Measurements from ENCODE around the gene LAMA5. TPM values are rescaled to one million over a fixed set of nuclear protein-coding genes. Genes with fewer than 3 reads are reported as not detected.

The LAMA5 gene
- total RNA-seq, 2 donors from 2014 or later = 170 to 272 TPM

DNA sequence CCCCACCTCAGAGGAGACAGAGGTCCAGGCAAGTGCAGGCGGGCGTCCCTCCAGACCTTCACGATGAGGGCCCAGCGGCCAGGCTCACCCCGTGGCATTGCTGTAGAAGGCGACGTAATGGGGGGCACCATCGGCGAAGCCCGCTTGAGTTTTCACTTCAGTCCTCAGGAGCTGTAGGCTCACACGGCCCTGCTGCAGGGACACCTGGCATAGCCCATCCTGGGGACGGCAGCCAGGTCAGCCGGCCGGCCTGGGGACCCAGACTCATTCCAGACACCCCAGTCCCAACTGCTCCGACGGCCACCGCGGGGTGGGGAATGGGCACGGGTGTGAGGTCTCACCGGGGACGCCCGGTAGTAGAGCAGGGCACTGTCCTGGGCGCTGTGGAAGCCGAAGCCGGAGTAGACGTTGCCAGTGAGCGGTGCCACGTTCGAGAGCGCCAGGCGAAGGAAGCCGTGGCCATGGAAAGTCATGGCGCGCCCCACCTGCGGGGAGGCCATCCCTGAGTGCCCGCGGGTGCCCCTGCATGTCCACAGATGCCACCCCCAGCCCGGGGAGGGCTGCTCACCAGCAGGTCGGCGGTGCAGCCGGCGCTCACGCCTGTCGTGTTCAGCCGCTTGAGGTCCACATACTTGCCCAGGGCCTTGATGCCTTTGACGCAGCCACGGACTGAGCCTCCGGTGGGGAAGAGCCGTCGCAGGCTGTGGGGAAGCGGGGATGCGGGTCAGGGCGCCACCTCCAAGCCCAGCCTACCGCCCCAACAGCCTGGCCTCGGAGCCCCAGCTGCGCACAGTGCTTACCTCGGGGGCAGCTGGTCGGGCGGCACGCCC lies 55.1 kb downstream of the LAMA5 start:
- Histone ChIP-seq H3K4me3 (no peak overlapping the region), H3K27me3 (replicated peaks; ENCODE audit: insufficient read depth) (no peaks in the 10 kb centered on the region), H3K27ac (no peak overlapping the region), H3K9me3 (no peaks in the 10 kb centered on the region), H3K36me3 (peaks cover 16 to 30% of the 10 kb centered on the region in 2 donors), H3K4me1 (replicated peaks) (peaks cover 13% of the 10 kb centered on the region)
- DNase-seq (ENCODE audit: low spot score) = no peak
- no peak for TF ChIP-seq POLR2A (IDR thresholded peaks at IDR 0.05)
- TF ChIP-seq, protein P1, sequence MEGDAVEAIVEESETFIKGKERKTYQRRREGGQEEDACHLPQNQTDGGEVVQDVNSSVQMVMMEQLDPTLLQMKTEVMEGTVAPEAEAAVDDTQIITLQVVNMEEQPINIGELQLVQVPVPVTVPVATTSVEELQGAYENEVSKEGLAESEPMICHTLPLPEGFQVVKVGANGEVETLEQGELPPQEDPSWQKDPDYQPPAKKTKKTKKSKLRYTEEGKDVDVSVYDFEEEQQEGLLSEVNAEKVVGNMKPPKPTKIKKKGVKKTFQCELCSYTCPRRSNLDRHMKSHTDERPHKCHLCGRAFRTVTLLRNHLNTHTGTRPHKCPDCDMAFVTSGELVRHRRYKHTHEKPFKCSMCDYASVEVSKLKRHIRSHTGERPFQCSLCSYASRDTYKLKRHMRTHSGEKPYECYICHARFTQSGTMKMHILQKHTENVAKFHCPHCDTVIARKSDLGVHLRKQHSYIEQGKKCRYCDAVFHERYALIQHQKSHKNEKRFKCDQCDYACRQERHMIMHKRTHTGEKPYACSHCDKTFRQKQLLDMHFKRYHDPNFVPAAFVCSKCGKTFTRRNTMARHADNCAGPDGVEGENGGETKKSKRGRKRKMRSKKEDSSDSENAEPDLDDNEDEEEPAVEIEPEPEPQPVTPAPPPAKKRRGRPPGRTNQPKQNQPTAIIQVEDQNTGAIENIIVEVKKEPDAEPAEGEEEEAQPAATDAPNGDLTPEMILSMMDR (IDR thresholded peaks at IDR 0.05) = no peak
- no peak for TF ChIP-seq POLR2AphosphoS5 (IDR thresholded peaks at IDR 0.05)
- intact Hi-C loops (cut with DNase I) = no loop called here
- 89% methylated on average over 60 of the region's 60 CpGs for WGBS

DNA sequence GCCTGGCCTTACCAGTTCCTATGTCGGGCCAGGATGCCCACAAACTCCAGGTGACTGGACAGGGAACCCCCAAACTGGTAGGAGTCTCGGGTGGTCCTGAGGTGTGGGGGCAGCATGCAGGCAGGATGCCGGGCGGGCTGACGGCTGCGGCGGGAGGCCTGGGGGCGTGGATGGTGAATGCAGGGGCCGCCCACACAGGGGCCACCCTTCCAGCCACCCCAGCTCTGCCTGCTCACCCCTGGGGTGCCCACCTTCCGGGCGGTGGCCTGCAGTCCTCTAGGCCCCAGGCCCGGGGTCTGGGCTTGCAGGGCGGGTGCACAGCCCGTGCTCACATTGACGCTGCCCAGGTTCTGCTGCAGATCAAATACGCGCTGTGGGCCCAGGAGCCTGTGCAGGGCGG lies 56.0 kb downstream of the LAMA5 start:
- Histone ChIP-seq H3K36me3 (peaks cover 9 to 36% of the 10 kb centered on the region in 2 donors), H3K27ac (no peak overlapping the region), H3K27me3 (replicated peaks; ENCODE audit: insufficient read depth) (no peaks in the 10 kb centered on the region), H3K9me3 (no peaks in the 10 kb centered on the region), H3K4me1 (replicated peaks) (peaks cover 13% of the 10 kb centered on the region), H3K4me3 (no peak overlapping the region)
- no peak for TF ChIP-seq POLR2AphosphoS5 (IDR thresholded peaks at IDR 0.05)
- TF ChIP-seq, protein P1 (IDR thresholded peaks at IDR 0.05) = no peak
- no peak for TF ChIP-seq POLR2A (IDR thresholded peaks at IDR 0.05)
- DNase-seq (ENCODE audit: low spot score) = no peak
- WGBS = 92% methylated on average over 14 of the region's 18 CpGs
- intact Hi-C loops (cut with DNase I) = no loop called here

DNA sequence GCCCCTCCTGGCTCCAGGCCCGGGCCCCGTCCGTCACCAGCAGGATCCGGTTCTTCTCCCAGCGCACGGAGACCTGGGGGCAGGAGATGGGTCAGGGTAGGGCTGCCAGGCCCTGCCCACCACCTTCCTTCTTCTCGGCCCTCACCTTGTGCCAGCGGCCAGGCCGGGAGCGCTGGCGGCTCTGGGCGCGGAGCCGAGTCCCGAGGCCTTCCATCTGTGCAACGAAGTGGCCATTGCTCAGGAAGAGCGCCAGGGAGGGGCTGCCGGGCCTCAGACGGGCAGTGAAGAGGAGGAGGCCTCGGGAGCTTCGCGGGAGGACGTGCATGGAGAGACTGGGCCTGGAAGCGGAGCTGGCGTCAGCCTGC lies 56.4 kb downstream of the LAMA5 start:
- intact Hi-C loops (cut with DNase I) = no loop called here
- WGBS = 60% methylated on average over 25 of the region's 25 CpGs
- no peaks in the 10 kb centered on the region for H3K9me3 ChIP-seq
- H3K27ac ChIP-seq = no peak overlapping the region
- peaks cover 4 to 37% of the 10 kb centered on the region in 2 donors for H3K36me3 ChIP-seq
- no peaks in the 10 kb centered on the region for H3K27me3 ChIP-seq (replicated peaks; ENCODE audit: insufficient read depth)
- H3K4me3 ChIP-seq = no peak overlapping the region
- TF ChIP-seq, protein P1 (IDR thresholded peaks at IDR 0.05) = no peak
- TF ChIP-seq POLR2A (IDR thresholded peaks at IDR 0.05) = no peak
- TF ChIP-seq POLR2AphosphoS5 (IDR thresholded peaks at IDR 0.05) = no peak
- DNase-seq (ENCODE audit: low spot score) = no peak
- H3K4me1 ChIP-seq (replicated peaks) = peaks cover 13% of the 10 kb centered on the region

DNA sequence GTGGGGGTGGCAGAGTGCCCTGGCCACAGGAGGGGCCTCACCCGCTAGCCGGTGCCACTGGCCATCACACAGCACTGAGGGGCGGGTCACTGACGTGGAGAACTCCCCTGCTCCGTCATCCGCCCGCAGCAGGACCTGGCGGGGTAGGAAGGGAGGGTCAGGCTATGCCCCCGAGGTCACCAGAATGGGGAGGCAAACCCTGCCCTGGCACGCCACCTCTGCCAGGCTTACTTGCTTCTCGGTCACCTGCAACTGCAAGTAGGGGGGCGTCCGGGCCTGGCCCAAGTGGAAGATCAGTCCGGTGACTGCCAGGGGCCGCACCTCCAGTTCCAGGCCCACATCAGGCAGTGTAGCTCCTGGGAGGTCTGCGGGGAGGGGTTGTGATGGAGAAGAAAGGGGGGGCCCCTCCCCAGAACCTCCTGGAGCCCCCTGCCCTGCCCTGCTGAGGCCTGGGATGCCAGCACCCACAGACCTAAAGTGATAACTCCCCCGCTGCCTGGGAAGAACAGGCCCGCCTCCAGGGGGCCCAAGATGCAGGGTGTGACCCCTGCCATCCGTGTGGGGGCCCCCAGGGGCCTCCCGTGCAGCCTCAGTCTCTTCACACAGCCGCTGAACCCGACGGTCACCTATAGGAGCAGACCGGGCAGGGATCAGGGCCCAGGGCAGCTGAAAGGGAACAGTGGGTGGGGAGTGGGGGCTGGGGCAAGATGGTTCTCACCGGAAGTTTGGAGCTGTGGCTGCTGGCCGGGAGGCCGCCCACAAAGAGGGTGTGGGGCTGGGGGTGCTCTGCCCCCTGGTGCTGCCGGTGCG lies 57.0 kb downstream of the LAMA5 start:
- TF ChIP-seq POLR2A (IDR thresholded peaks at IDR 0.05) = no peak
- TF ChIP-seq POLR2AphosphoS5 (IDR thresholded peaks at IDR 0.05) = no peak
- TF ChIP-seq, protein P1 (IDR thresholded peaks at IDR 0.05) = no peak
- no peaks in the 10 kb centered on the region for H3K27me3 ChIP-seq (replicated peaks; ENCODE audit: insufficient read depth)
- H3K4me3 ChIP-seq = no peak overlapping the region
- 75% methylated on average over 29 of the region's 29 CpGs for WGBS
- intact Hi-C loops (cut with DNase I) = loop anchor here (10.0 kb wide), 1 partner anchor 185 kb away; no protein-coding TSS in a partner anchor
- H3K9me3 ChIP-seq = no peaks in the 10 kb centered on the region
- no peak overlapping the region for H3K27ac ChIP-seq
- H3K4me1 ChIP-seq (replicated peaks) = peaks cover 13% of the 10 kb centered on the region
- H3K36me3 ChIP-seq = peaks cover 0 to 37% of the 10 kb centered on the region in 2 donors
- no peak for DNase-seq (ENCODE audit: low spot score)

Measured in prostate gland (tissue), 2 donors.